HEK293 (cell line): ENCODE data around the gene C17orf100.

Source experiments
- CTCF ChIA-PET: fragments of 350-600 bp; formaldehyde crosslinking; extraction: SDS; loops from one replicate; lab custom pipeline; 2021; ENCODE audit warnings: antibody characterized with exemption; lab: Yijun Ruan, JAX
- POLR2A ChIA-PET: fragments of 300-600 bp; formaldehyde crosslinking; extraction: SDS; loops from one replicate; lab custom pipeline; 2020; ENCODE audit warnings: antibody characterized with exemption, inconsistent platforms; lab: Yijun Ruan, JAX
- H3K27ac ChIP-seq: fragments of 200-500 bp; sonication (Bioruptor generic); 2 replicates; pipeline ENCODE4 v1.5.1; 2014; ENCODE audit warnings: low read depth, low read length, control low read depth, inconsistent platforms; ENCODE audit errors: extremely low read depth
- H3K36me3 ChIP-seq, 2 experiments: fragments of 200-500 bp in 1 of 2; sonication (Bioruptor generic) in 1 of 2; 1 replicate in 1 of 2; 2 replicates in 1 of 2; pipeline ENCODE4 v1.5.1; 2014 to 2017; ENCODE audit warnings: inconsistent platforms in 2 of 2, low read length in 2 of 2; ENCODE audit not compliant: control insufficient read depth in 2 of 2, insufficient read depth in 1 of 2
- H3K4me1 ChIP-seq: fragments of 200-500 bp; sonication (Bioruptor generic); 2 replicates; pipeline ENCODE4 v1.5.1; 2014; ENCODE audit warnings: mild to moderate bottlenecking, low read length, inconsistent platforms; ENCODE audit not compliant: control insufficient read depth, insufficient read depth
- H3K4me3 ChIP-seq: 2 replicates; pipeline ENCODE4 v1.5.1; 2011; ENCODE audit warnings: low read depth, mild to moderate bottlenecking, control low read depth, low read length, moderate library complexity
- H3K9me3 ChIP-seq: fragments of 200-500 bp; sonication (Bioruptor generic); 2 replicates; pipeline ENCODE4 v1.5.1; 2014; ENCODE audit warnings: low read depth, low read length, inconsistent platforms; ENCODE audit not compliant: control insufficient read depth, insufficient read depth
- HOXA7 ChIP-seq: sonication (generic); formaldehyde crosslinking; IDR thresholded peaks from 2 replicates; pipeline ENCODE4 v1.8.1; 2022; ENCODE audit warnings: missing genetic modification reagents, borderline replicate concordance
- HOXC10 ChIP-seq: sonication (generic); formaldehyde crosslinking; IDR thresholded peaks from 2 replicates; pipeline ENCODE4 v1.8.1; 2023; ENCODE audit warnings: mild to moderate bottlenecking, missing genetic modification reagents
- MEIS1 ChIP-seq: sonication (generic); formaldehyde crosslinking; IDR thresholded peaks from 2 replicates; pipeline ENCODE4 v1.8.1; 2022; ENCODE audit warnings: missing genetic modification reagents, mild to moderate bottlenecking, borderline replicate concordance
- SP3 ChIP-seq: fragments of 450-650 bp; formaldehyde crosslinking; IDR thresholded peaks from 2 replicates; pipeline ENCODE4 v1.5.1; 2016; ENCODE audit warnings: missing biosample characterization, missing genetic modification characterization
- ZBTB20 ChIP-seq: fragments of 450-650 bp; formaldehyde crosslinking; IDR thresholded peaks from 2 replicates; pipeline ENCODE4 v1.5.1; 2016; ENCODE audit warnings: missing biosample characterization, missing genetic modification characterization
- ZIC2 ChIP-seq: fragments of 450-650 bp; formaldehyde crosslinking; IDR thresholded peaks from 2 replicates; pipeline ENCODE4 v1.5.1; 2016; ENCODE audit warnings: missing biosample characterization, missing genetic modification characterization
- ZNF157 ChIP-seq: fragments of 450-650 bp; formaldehyde crosslinking; IDR thresholded peaks from 2 replicates; pipeline ENCODE4 v1.5.1; 2016; ENCODE audit warnings: missing biosample characterization, missing genetic modification characterization
- ZNF302 ChIP-seq: fragments of 450-650 bp; formaldehyde crosslinking; IDR thresholded peaks from 2 replicates; pipeline ENCODE4 v1.5.1; 2016; ENCODE audit warnings: missing biosample characterization, missing genetic modification characterization, low read depth
- ZNF366 ChIP-seq: fragments of 450-650 bp; formaldehyde crosslinking; conservative IDR thresholded peaks from 2 replicates; pipeline ENCODE4 v1.5.1; 2016; ENCODE audit warnings: missing biosample characterization, missing genetic modification characterization
- ZNF501 ChIP-seq: fragments of 450-650 bp; formaldehyde crosslinking; IDR thresholded peaks from 2 replicates; pipeline ENCODE4 v1.5.1; 2016; ENCODE audit warnings: missing biosample characterization, missing genetic modification characterization
- ZNF561 ChIP-seq: fragments of 450-650 bp; IDR thresholded peaks from 2 replicates; pipeline ENCODE4 v1.5.1; 2018; ENCODE audit warnings: missing biosample characterization, missing genetic modification characterization, borderline replicate concordance
- ZNF585B ChIP-seq: fragments of 450-650 bp; formaldehyde crosslinking; IDR thresholded peaks from 2 replicates; pipeline ENCODE4 v1.5.1; 2016; ENCODE audit warnings: missing biosample characterization, missing genetic modification characterization
- ZNF658 ChIP-seq: fragments of 450-650 bp; formaldehyde crosslinking; IDR thresholded peaks from 2 replicates; pipeline ENCODE4; 2016; ENCODE audit warnings: missing biosample characterization, missing genetic modification characterization
- TF ChIP-seq, protein P1 (sequence below): fragments of 450-650 bp; formaldehyde crosslinking; IDR thresholded peaks from 2 replicates; pipeline ENCODE4 v1.5.1; 2017; ENCODE audit warnings: missing biosample characterization, missing genetic modification characterization
- TF ChIP-seq, protein P2 (sequence below): fragments of 450-650 bp; formaldehyde crosslinking; IDR thresholded peaks from 2 replicates; pipeline ENCODE4; 2016; ENCODE audit warnings: missing biosample characterization, missing genetic modification characterization
- TF ChIP-seq, protein P3 (sequence below): fragments of 450-650 bp; formaldehyde crosslinking; IDR thresholded peaks from 2 replicates; pipeline ENCODE4 v1.5.1; 2016; ENCODE audit warnings: missing biosample characterization, missing genetic modification characterization

The C17orf100 gene

DNA sequence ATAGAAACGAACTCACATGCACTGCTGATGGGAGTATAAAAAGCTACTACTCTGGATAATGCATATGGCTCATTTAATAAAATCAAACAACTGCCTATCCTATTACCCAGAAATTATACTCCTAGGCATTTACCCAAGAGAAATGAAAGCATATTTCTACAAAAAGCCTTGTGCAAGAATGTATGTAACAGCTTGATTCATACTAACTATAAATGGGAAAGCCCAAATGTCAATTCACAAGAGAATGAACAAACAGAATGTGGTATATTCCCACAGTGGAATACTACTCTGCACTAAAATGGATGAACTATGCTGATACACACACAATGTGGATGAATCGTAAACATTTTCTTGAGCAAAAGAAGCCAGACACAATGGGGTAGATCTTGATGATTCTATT is 49.4 kb upstream of the C17orf100 start (continued):
- TF ChIP-seq ZNF658 (tag by site-specific recombination) (no peak), ZBTB20 (tag by site-specific recombination) (no peak)
- TF ChIP-seq, protein P1, sequence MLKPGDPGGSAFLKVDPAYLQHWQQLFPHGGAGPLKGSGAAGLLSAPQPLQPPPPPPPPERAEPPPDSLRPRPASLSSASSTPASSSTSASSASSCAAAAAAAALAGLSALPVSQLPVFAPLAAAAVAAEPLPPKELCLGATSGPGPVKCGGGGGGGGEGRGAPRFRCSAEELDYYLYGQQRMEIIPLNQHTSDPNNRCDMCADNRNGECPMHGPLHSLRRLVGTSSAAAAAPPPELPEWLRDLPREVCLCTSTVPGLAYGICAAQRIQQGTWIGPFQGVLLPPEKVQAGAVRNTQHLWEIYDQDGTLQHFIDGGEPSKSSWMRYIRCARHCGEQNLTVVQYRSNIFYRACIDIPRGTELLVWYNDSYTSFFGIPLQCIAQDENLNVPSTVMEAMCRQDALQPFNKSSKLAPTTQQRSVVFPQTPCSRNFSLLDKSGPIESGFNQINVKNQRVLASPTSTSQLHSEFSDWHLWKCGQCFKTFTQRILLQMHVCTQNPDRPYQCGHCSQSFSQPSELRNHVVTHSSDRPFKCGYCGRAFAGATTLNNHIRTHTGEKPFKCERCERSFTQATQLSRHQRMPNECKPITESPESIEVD = no peak

DNA sequence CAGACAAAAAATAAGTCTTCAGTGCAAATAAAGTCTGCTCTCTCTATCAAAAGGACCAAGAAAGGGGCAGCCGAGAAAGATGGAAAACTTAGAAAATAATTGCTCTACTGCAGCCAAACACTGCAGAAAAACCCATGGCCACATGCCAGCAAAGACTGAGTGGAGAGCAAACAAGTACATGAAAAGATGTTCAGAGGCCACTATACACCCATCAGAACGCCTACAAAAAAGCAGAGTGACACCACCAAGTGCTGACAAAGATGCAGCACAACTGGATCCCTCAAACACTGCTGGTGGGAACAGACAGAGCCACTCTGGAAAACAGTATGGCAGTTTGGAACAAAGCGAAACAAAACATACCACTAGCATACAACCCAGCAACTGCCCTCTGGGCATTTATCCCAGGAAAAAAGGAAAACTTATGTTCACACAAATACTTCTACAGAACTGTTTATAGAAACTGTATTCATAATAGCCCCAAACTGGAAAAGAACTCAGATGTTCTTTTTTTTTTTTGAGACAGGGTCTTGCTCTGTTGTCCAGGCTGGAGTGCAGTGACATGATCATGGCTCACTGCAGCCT is 47.7 kb upstream of the C17orf100 start:
- POLR2A ChIA-PET = no interaction called here
- no peaks in the 10 kb centered on the region for H3K9me3 ChIP-seq
- no peak overlapping the region for H3K4me3 ChIP-seq
- no peaks in the 10 kb centered on the region for H3K4me1 ChIP-seq
- CTCF ChIA-PET = no interaction called here
- H3K27ac ChIP-seq = no peak overlapping the region
- peaks cover 49 to 93% of the 10 kb centered on the region in 2 experiments for H3K36me3 ChIP-seq
- TF ChIP-seq SP3 (tag by site-specific recombination) (no peak), ZNF585B (no peak), ZNF561 (no peak), HOXA7 (CRISPR knock-in tag) (no peak), ZIC2 (no peak), ZNF302 (tag by site-specific recombination) (no peak), ZNF501 (tag by site-specific recombination) (no peak), ZNF366 (tag by site-specific recombination) (no peak), HOXC10 (no peak)
- TF ChIP-seq, protein P2, sequence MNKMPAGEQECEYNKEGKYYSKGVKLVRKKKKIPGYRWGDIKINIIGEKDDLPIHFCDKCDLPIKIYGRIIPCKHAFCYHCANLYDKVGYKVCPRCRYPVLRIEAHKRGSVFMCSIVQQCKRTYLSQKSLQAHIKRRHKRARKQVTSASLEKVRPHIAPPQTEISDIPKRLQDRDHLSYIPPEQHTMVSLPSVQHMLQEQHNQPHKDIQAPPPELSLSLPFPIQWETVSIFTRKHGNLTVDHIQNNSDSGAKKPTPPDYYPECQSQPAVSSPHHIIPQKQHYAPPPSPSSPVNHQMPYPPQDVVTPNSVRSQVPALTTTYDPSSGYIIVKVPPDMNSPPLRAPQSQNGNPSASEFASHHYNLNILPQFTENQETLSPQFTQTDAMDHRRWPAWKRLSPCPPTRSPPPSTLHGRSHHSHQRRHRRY (tag by site-specific recombination) = no peak
- TF ChIP-seq, protein P3, sequence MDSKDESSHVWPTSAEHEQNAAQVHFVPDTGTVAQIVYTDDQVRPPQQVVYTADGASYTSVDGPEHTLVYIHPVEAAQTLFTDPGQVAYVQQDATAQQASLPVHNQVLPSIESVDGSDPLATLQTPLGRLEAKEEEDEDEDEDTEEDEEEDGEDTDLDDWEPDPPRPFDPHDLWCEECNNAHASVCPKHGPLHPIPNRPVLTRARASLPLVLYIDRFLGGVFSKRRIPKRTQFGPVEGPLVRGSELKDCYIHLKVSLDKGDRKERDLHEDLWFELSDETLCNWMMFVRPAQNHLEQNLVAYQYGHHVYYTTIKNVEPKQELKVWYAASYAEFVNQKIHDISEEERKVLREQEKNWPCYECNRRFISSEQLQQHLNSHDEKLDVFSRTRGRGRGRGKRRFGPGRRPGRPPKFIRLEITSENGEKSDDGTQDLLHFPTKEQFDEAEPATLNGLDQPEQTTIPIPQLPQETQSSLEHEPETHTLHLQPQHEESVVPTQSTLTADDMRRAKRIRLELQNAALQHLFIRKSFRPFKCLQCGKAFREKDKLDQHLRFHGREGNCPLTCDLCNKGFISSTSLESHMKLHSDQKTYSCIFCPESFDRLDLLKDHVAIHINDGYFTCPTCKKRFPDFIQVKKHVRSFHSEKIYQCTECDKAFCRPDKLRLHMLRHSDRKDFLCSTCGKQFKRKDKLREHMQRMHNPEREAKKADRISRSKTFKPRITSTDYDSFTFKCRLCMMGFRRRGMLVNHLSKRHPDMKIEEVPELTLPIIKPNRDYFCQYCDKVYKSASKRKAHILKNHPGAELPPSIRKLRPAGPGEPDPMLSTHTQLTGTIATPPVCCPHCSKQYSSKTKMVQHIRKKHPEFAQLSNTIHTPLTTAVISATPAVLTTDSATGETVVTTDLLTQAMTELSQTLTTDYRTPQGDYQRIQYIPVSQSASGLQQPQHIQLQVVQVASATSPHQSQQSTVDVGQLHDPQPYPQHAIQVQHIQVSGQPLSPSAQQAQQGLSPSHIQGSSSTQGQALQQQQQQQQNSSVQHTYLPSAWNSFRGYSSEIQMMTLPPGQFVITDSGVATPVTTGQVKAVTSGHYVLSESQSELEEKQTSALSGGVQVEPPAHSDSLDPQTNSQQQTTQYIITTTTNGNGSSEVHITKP (tag by site-specific recombination) = no peak

DNA sequence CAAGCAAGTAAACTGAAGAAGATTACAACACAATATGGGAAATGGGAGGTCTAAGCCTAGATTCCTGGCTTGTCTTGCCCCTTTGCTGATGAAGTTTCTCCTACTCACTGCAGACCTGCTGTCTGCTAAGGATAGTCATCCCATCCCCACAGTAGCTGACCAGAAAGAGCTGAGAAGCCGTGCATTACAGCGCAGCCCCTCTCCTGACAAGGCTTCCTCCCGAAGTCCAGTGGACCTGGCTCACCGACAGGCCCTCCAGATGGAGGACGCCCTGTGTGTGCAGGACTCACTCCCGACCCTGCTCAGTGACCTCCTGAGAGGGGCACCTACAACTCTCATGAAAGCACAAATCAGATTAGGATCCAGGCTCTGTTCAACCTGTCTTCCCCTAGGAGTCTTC is 46.4 kb upstream of the C17orf100 start:
- TF ChIP-seq ZNF157 (tag by site-specific recombination) (peak; percentile 92), MEIS1 (CRISPR knock-in tag) (no peak)
- Histone ChIP-seq H3K4me1 (no peaks in the 10 kb centered on the region), H3K27ac (no peak overlapping the region), H3K9me3 (no peaks in the 10 kb centered on the region), H3K36me3 (peaks cover 55 to 93% of the 10 kb centered on the region in 2 experiments), H3K4me3 (no peak overlapping the region)
- ChIA-PET CTCF (interaction anchor here (0.6 kb wide), 1 partner anchor 288 kb away, joined by 3 read pairs; no protein-coding TSS in a partner anchor), POLR2A (interaction anchor here (1.1 kb wide), 1 partner anchor 37 kb away, joined by 3 read pairs; no protein-coding TSS in a partner anchor)
